Hepatocyte (in vitro differentiated cells): ENCODE measurements around the gene NR2F1-AS1. TPM values are rescaled to one million over a fixed set of nuclear protein-coding genes. Genes with fewer than 3 reads are reported as not detected.
A peak's percentile ranks its signal among the peaks of the same experiment; 100 is the strongest.

ENCODE experiments used
- DNase-seq: peaks from one replicate; pipeline ENCODE4 v3.0.0-alpha.2; 2016; ENCODE audit warnings: low spot score
- H2AFZ ChIP-seq: fragments of 200-600 bp; sonication (generic); 2 replicates; pipeline ENCODE4 v1.6.0; 2016; ENCODE audit warnings: antibody characterized with exemption, mild to moderate bottlenecking
- H3K27ac ChIP-seq: fragments of 200-600 bp; sonication (generic); 2 replicates; pipeline ENCODE4 v1.5.1; 2016; ENCODE audit warnings: mild to moderate bottlenecking
- H3K27me3 ChIP-seq: fragments of 200-600 bp; sonication (generic); 2 replicates; pipeline ENCODE4 v1.6.1; 2016
- H3K36me3 ChIP-seq: fragments of 200-600 bp; sonication (generic); replicated peaks from 2 replicates; pipeline ENCODE4 v1.5.1; 2016; ENCODE audit warnings: low read depth; ENCODE audit not compliant: insufficient read depth
- H3K4me1 ChIP-seq: fragments of 200-600 bp; sonication (generic); 2 replicates; pipeline ENCODE4 v1.5.1; 2016; ENCODE audit warnings: mild to moderate bottlenecking, moderate library complexity; ENCODE audit not compliant: insufficient read depth
- H3K4me2 ChIP-seq: fragments of 200-600 bp; sonication (generic); 2 replicates; pipeline ENCODE4 v1.6.0; 2016
- H3K4me3 ChIP-seq: fragments of 200-600 bp; sonication (generic); 2 replicates; pipeline ENCODE4 v1.5.1; 2016; ENCODE audit warnings: mild to moderate bottlenecking
- H3K79me2 ChIP-seq: fragments of 200-600 bp; sonication (generic); 2 replicates; pipeline ENCODE4 v1.6.0; 2017; ENCODE audit warnings: mild to moderate bottlenecking
- H3K9me2 ChIP-seq: fragments of 200-600 bp; sonication (generic); replicated peaks from 2 replicates; pipeline ENCODE4 v1.6.0; 2017; ENCODE audit warnings: mild to moderate bottlenecking; ENCODE audit not compliant: insufficient read depth
- H3K9me3 ChIP-seq: fragments of 200-600 bp; sonication (generic); 2 replicates; pipeline ENCODE4 v1.5.1; 2016; ENCODE audit warnings: low read depth, mild to moderate bottlenecking
- H4K20me1 ChIP-seq: fragments of 200-600 bp; sonication (generic); 2 replicates; pipeline ENCODE4 v1.6.0; 2016; ENCODE audit warnings: mild to moderate bottlenecking; ENCODE audit not compliant: insufficient read depth, poor library complexity, severe bottlenecking
- CTCF ChIP-seq: fragments of 200-600 bp; sonication (generic); IDR thresholded peaks from 2 replicates; pipeline ENCODE4 v1.5.1; 2016; ENCODE audit warnings: antibody characterized with exemption, mild to moderate bottlenecking; ENCODE audit not compliant: poor library complexity
- EZH2 ChIP-seq: fragments of 200-600 bp; sonication (generic); IDR thresholded peaks from 2 replicates; pipeline ENCODE4 v1.6.1; 2016; ENCODE audit warnings: antibody characterized with exemption, mild to moderate bottlenecking, borderline replicate concordance
- EZH2phosphoT487 ChIP-seq: fragments of 200-600 bp; sonication (generic); IDR thresholded peaks from one replicate; pipeline ENCODE4 v1.6.1; 2018; ENCODE audit warnings: antibody characterized with exemption, mild to moderate bottlenecking, low read depth, moderate library complexity; ENCODE audit not compliant: unreplicated experiment, severe bottlenecking
- WGBS: methylation state at CpG from one replicate; pipeline ENCODE4 v1.1.6; 2016; ENCODE audit warnings: low lambda C conversion rate; ENCODE audit errors: missing lambda C conversion rate; 5-methylcytosine and 5-hydroxymethylcytosine counted together
- polyA plus RNA-seq: library from polyadenylated mRNA; unstranded; fragments of >200 nt; fragmentation: Nextera tagmentation; extraction: Ambion mirVana; gene quantifications from 2 replicates; pipeline ENCODE4 v1.2.1, GENCODE V29; 2016
- total RNA-seq: library from RNA; depleted of rRNA; stranded (reverse); fragments of >200 nt; gene quantifications from 2 replicates; pipeline ENCODE4 v1.2.3, GENCODE V29; 2014

Gene NR2F1-AS1
- total and polyA plus RNA-seq, 2 experiments from 2014 or later, result 8.4 to 8.6 TPM

GRCh38 chr5:93596310-93596675 is 15.3 kb upstream of the NR2F1-AS1 start:
- no peaks in the 10 kb centered on the region for H4K20me1 ChIP-seq
- H3K27me3 ChIP-seq, result peaks cover 99% of the 10 kb centered on the region
- no peak overlapping the region for H2AFZ ChIP-seq
- no peak overlapping the region for H3K4me2 ChIP-seq
- no peaks in the 10 kb centered on the region for H3K4me1 ChIP-seq
- H3K36me3 ChIP-seq, result no peaks in the 10 kb centered on the region
- H3K9me2 ChIP-seq, result no peaks in the 10 kb centered on the region
- 10% methylated on average over 14 of the region's 14 CpGs for WGBS
- no peaks in the 10 kb centered on the region for H3K79me2 ChIP-seq
- no peak for TF ChIP-seq EZH2phosphoT487
- no peak for TF ChIP-seq CTCF
- TF ChIP-seq EZH2, result no peak
- no peak for DNase-seq
- H3K9me3 ChIP-seq, result no peaks in the 10 kb centered on the region
- H3K4me3 ChIP-seq, result no peak overlapping the region
- H3K27ac ChIP-seq, result no peak overlapping the region

DNA sequence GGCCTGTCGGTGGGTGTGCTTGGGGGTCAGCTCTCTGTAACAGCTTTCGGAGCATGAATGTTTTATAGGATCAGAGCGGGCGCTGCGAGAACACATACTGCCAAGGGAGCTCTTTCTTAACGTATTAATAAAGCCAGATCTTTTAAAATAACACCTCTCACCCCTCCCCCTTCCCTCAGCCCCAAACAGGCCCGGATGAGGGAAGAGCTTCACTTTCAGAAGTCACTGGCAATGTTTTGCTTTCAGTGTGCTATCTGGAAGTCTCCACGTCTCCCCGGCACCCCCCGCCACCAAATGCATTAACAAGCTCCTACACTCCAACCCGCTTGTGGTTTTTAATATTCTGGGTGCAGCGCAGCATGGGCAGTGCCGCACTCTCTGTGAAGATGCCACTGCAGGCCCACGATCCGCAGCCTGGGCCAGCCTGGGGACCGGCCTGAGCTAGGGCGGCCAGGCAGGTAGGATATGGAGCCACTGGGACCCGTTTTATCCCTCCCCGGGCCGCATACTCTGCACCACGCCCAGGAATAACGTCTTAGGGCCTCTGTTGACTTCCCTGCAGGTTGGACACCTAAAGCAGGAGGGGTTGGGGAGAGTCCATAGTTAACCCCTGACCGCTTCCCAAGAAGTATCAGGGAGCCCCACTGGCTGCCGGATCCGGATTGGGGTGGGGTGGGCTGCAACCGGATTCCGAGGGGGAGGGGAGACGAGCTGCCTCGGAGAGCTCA is 14.6 kb upstream of the NR2F1-AS1 start:
- Histone ChIP-seq H3K27me3 (peaks cover 99% of the 10 kb centered on the region), H3K4me2 (no peak overlapping the region), H4K20me1 (no peaks in the 10 kb centered on the region), H3K27ac (no peak overlapping the region), H2AFZ (no peak overlapping the region), H3K4me3 (no peak overlapping the region), H3K36me3 (no peaks in the 10 kb centered on the region), H3K9me3 (no peaks in the 10 kb centered on the region), H3K79me2 (no peaks in the 10 kb centered on the region), H3K4me1 (no peaks in the 10 kb centered on the region), H3K9me2 (no peaks in the 10 kb centered on the region)
- TF ChIP-seq CTCF (no peak), EZH2 (no peak), EZH2phosphoT487 (no peak)
- DNase-seq, result no peak
- WGBS, result 23% methylated on average over 29 of the region's 29 CpGs

DNA sequence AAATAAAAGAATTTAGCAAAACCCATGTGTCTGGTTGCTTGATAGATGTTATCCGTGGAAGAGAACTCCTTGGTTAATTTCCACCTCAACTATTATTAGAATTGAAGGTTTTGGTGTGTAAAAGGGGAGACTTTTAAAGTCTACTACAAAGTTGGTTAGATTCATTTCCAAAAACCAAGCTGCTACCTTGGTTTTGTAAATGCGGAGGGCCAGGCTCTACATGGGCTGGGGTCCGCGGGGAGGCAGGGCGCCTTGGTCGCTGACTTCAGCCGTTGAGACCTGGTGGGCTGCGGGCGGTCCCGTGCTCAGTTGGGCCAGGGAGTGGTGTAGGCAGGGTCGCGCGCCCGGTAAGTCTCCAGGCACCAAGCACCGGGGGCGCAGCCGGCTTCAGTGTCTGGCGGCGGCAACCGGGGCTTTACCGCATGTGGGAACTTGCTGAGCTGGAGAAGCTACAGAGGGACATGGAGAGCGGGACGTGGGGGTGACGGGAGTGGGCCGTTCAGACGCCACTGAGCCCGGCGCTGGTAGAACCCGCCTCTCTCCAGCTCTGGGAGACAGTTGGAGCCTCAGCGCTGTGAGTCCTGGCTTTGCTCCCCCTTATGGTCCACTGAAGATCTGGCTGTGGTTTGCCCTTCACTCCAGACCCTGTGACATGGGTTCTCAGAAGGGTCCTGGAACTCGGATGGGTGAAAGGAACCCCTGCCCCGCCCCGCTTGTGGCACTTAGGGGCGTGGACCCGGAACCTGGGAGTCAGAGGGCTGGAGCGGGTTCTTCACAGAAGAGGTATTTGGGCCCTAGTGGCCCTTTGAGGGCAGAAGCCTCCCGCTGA is 13.8 kb upstream of the NR2F1-AS1 start:
- Histone ChIP-seq H3K27me3 (peaks cover 99% of the 10 kb centered on the region), H2AFZ (no peak overlapping the region), H3K79me2 (no peaks in the 10 kb centered on the region), H3K27ac (no peak overlapping the region), H4K20me1 (no peaks in the 10 kb centered on the region), H3K36me3 (no peaks in the 10 kb centered on the region), H3K4me1 (no peaks in the 10 kb centered on the region), H3K9me2 (no peaks in the 10 kb centered on the region), H3K4me3 (no peak overlapping the region), H3K9me3 (no peaks in the 10 kb centered on the region), H3K4me2 (no peak overlapping the region)
- TF ChIP-seq EZH2phosphoT487, result peak; percentile 65
- no peak for TF ChIP-seq CTCF
- TF ChIP-seq EZH2, result peak; percentile 71
- WGBS, result 18% methylated on average over 37 of the region's 37 CpGs
- DNase-seq, result no peak
